Measurements from ENCODE around the gene MAIP1. TPM values are rescaled to one million over a fixed set of nuclear protein-coding genes. Genes with fewer than 3 reads are reported as not detected.

MAIP1 gene
- total RNA-seq, 1 donor from 2014 or later: 20.4 TPM

DNA sequence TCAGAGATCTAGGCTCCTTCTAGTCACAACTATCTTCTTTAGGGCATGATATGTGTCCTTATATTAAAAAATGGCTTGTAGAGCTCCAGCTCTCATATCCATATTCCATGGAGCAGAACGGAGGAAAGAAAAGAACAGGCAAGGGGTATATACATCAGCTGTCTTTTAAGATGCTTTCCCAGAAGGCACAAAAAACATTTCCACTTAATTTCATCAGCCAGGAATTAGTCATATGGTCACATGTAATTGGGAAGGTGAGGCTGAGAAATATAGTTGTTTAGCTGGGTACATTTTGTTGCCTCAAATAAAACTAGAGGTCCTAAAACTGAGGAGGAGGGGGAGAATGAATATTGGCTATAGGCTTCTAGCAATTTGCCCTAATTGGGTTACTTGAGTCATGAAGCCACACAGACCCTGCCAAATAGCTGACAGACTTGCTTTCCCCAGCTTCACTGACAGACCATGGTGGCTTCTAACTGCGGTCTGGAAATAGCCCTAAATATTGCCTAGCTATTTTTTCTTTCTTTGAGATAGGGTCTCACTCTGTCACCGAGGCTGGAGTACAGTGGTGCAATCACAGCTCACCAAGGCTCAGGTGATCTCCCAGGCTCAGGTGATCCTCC lies 20.0 kb downstream of the MAIP1 start:
- TF ChIP-seq CTCF (conservative IDR thresholded peaks at IDR 0.05): no peak
- Mint-ChIP-seq H3K27ac (no peak overlapping the region), H3K4me3 (no peak overlapping the region), H3K36me3 (no peaks in the 10 kb centered on the region), H3K9me3 (no peaks in the 10 kb centered on the region), H3K27me3 (no peaks in the 10 kb centered on the region), H3K4me1 (ENCODE audit: unreplicated experiment) (peaks cover 19% of the 10 kb centered on the region)
- DNase-seq (ENCODE audit: extremely low spot score, unreplicated experiment): no peak

GRCh38 chr2:199977984-199978415 lies 22.6 kb downstream of the MAIP1 start:
- Mint-ChIP-seq H3K9me3 (no peaks in the 10 kb centered on the region), H3K4me1 (ENCODE audit: unreplicated experiment) (peaks cover 19% of the 10 kb centered on the region), H3K27me3 (no peaks in the 10 kb centered on the region), H3K4me3 (peak overlapping the region; percentile 5), H3K27ac (peak overlapping the region; percentile 45), H3K36me3 (no peaks in the 10 kb centered on the region)
- DNase-seq (ENCODE audit: extremely low spot score, unreplicated experiment): no peak
- TF ChIP-seq CTCF (conservative IDR thresholded peaks at IDR 0.05): no peak

- Mint-ChIP-seq H3K4me3 (no peak overlapping the region), H3K27me3 (no peaks in the 10 kb centered on the region), H3K4me1 (ENCODE audit: unreplicated experiment) (peaks cover 24% of the 10 kb centered on the region), H3K9me3 (no peaks in the 10 kb centered on the region), H3K27ac (no peak overlapping the region), H3K36me3 (no peaks in the 10 kb centered on the region)
- no peak for TF ChIP-seq CTCF (conservative IDR thresholded peaks at IDR 0.05)
- DNase-seq (ENCODE audit: extremely low spot score, unreplicated experiment): no peak
Measured at GRCh38 chr2:199979398-199979797, 24.0 kb downstream of the MAIP1 start.

DNA sequence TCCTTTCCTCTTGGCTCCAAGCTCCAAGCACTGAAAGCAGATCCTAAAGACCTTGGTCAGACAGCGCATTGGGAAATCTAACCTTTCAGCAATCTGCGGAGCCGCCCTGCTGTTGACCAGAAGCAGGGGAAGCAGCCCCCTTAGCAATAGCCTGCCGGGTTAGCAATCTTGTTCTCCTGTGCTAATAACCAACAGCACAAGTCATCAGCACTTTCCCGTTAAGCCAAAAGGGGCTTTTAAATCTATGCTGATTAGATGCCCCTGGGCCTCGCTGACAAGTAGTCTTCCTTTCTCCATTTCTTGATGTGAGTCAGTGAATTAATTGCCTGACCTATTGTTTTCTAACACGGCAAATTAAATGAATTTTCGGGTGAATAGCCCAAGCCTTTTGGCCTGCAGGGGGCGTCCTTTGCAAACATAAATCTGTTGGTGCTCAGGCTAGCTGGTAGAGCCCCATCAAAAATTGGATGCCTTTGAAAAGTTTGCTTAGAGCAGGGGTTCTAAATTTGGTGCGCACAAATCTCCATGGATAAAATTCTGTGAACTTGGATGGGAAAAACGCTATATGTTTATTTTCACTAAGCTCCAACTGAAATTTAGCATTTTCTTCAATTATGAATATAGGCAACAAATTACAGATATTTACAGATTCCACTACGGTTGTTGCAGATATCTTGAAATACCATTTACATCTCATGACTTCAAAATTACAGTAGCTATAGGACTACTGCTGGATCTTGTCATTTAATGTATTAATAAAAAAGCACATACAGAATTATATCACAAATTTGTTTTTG lies 24.6 kb downstream of the MAIP1 start:
- Mint-ChIP-seq H3K27me3 (no peaks in the 10 kb centered on the region), H3K9me3 (no peaks in the 10 kb centered on the region), H3K27ac (no peak overlapping the region), H3K36me3 (no peaks in the 10 kb centered on the region), H3K4me3 (peak overlapping the region; percentile 73), H3K4me1 (ENCODE audit: unreplicated experiment) (peaks cover 24% of the 10 kb centered on the region)
- peak; percentile 98 for TF ChIP-seq CTCF (conservative IDR thresholded peaks at IDR 0.05)
- DNase-seq (ENCODE audit: extremely low spot score, unreplicated experiment): peak; percentile 85

DNA sequence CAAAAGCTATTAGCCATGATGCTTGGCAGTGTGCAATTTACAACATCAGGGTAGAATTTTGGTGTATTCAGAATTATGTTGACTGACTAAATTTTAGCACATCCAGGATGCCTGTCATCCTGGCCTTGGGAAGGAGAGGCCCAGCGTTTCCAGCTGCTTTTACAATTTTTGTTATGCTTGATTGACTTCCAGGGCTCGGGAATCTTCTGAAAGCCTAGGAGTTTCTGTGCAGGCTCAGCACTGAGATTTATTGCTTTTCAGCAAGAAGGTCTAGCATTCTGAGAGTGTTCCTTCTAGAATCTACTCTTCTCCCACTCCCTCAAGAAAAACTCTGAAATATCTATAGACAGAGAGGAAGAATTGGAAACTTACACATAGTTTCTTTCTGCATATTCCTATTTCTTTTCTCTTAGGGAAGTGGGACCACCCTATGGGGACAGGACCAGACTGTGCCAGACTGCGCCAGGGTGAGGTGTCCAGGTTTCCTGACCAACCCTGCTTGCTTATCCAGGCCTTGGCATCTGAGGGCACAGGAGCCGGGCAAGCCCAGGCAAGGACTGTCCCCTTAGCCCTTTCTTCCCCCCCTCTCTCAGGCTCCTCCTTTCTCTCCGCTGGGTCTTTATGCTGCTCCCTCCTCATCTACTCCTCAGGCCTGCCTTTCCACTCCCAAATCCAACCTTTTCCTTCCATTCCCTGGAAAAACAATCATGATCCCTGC lies 26.9 kb downstream of the MAIP1 start:
- Mint-ChIP-seq H3K4me3 (no peak overlapping the region), H3K9me3 (no peaks in the 10 kb centered on the region), H3K36me3 (no peaks in the 10 kb centered on the region), H3K27me3 (no peaks in the 10 kb centered on the region), H3K4me1 (ENCODE audit: unreplicated experiment) (peaks cover 28% of the 10 kb centered on the region), H3K27ac (no peak overlapping the region)
- DNase-seq (ENCODE audit: extremely low spot score, unreplicated experiment): no peak
- no peak for TF ChIP-seq CTCF (conservative IDR thresholded peaks at IDR 0.05)

All from type B pancreatic cell (in vitro differentiated cells).